Activated T-cell treated with anti-CD3 and anti-CD28 coated beads, Interleukin-2, amount 50 U/mL, for 48 hours (primary cell): ENCODE data around the gene ADGRL4.
"Not testable (repeated sequence)": the region's sequence is repeated elsewhere in the genome, so short reads cannot be mapped to it uniquely, and the experiment has no call there.

Experiments used
- DNase-seq, 2 experiments: peaks; one replicate each; pipeline ENCODE4 v3.0.0-alpha.2; 2020

Gene ADGRL4

DNA sequence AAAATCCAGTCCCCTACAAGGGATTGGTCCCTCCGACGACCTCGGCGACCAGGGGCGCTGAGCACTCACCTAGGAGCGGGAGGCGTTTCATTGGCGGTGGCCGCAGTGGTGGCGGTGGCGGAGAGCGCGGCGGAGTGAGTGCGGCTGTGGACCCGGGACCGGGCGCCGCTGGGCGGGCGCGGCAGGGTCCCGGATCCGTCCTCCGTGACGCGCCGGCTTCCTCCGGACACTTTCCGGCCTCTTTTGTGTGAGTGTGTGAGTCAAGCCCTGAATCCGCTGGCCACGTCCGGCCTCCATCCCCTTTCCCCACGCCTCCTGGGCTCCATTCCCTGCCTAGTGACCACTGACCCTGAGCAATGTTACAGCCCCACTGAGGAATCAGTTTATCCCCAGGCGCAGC is at the start of gene ADGRL4:
Gene ADGRL4 (minus strand): TSS at position 167 of the 400 bp plus-strand sequence. CDS start 76 bp downstream, at position 91.
- no peak for DNase-seq

- DNase-seq: no peak
Observed at GRCh38 chr1:79055856-79056255, 49.3 kb upstream of the ADGRL4 start.

GRCh38 chr1:79052829-79053449 is 46.4 kb upstream of the ADGRL4 start:
- DNase-seq: no peak

- DNase-seq: no peak
Observed at GRCh38 chr1:79044974-79045650, 38.6 kb upstream of the ADGRL4 start.

DNA sequence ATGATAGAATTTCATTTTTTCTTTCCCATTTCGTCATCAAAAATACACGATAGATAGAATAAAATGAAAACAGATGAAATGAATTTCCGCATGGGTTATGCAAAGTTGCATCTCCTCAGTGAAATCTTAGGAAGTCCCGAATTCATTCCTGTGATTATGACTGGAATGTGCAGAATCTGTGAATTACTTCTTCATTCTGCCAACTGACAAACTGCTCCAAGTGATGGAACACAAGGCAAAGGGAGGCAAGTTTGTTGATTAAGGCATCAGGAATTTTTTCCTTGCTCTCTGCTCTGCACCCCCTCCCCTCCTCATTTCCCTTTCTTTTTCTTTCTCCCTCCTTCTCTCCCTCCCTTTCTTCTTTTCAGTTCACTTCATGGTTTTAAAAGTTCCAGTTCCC is 37.0 kb upstream of the ADGRL4 start:
- DNase-seq: no peak

DNA sequence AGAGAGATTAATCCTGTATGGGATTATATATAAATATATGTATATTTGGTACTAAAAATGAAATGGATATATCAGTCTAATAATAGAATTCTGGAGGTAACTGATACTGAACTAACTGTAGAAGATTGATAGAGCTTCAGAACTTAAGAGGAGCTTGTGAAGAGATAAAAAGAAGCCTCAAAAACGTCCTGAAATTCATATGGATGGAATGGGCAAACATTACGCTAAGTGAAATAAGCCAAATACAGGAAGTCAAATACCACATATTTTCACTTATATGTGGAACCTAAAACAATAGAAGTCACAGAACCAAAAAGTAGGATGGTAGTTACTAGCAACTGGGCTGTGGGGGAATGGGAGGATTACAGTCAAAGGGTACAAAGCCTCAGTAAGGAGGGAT is 36.0 kb upstream of the ADGRL4 start:
- no peak for DNase-seq

DNA sequence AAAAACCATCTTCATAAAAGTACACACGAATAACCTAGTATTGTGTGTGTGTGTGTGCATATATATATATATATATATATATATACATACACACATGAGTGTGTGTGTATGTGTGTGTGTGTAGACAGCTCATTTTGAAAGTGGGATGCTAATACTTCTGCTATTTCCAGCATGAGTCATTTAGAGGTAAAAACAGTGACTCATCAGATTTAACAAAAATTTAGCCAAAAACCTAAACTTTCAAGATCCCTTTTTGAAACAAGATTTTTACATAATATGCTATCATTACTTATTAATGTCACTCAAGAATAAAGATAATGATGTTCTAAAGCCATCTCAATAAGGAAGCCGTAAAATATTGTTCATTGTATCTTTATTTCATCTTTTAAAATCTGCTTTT is 35.6 kb upstream of the ADGRL4 start:
- DNase-seq: no peak

- DNase-seq: no peak
Observed at GRCh38 chr1:79041666-79042065, 35.1 kb upstream of the ADGRL4 start.

- DNase-seq: no peak
Observed at GRCh38 chr1:79040424-79041082, 34.0 kb upstream of the ADGRL4 start.

DNA sequence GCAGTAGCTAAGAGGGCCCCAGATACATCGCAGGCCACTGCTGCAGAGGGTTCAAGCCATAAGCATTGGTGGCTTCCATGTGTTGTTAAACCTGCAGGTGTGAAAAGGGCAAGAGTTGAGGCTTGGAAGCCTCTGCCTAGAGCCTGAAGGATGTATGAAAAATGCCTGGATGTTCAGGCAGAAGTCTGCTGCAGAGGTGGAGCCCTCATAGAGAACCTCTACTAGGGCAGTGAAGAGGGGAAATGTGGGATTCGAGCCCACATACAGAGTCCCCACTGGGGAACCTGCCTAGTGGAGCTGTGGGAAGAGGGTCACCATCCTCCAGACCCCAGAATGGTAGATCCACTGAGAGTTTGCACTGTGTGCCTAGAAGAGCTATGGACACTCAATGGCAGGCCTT is 30.6 kb upstream of the ADGRL4 start:
- no peak for DNase-seq

DNA sequence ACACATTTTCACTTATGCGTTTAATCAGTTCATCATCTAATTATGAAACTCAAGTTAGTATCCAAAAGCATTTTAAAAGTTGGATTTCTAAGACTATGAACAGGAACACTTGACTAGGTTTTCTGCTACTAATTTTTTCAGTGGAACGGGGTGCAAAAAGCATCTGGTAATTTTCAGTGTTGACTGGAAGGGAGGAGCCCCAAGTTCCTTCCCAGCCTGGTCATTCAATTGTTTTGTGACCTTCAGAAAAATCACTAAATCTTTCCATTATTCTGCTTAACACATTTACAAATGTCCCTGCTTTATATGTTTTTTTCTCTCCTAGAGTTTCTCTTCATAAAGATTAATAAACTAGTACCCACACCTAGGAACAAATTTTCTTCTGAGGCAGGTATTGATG is 6.0 kb upstream of the ADGRL4 start:
- no peak for DNase-seq

DNA sequence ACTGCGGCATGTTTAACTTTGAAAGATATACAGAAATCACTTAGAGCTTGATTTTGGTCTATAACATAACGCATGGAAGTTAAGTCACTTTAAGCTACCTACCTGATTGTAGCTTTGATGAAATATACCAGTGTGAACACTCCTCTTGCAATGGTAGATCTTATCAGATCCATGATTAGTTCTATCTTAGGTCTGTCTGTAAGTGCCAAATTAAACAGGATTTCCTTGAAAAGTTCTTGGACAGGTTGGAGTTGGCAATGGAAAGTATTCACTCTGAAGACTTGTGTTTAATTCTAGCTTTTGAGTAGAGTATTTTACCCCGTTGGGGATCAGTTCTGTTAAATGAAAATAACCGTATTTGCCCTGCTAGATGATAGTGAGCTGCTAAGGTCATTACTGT is 4.1 kb upstream of the ADGRL4 start:
- no peak for DNase-seq

DNA sequence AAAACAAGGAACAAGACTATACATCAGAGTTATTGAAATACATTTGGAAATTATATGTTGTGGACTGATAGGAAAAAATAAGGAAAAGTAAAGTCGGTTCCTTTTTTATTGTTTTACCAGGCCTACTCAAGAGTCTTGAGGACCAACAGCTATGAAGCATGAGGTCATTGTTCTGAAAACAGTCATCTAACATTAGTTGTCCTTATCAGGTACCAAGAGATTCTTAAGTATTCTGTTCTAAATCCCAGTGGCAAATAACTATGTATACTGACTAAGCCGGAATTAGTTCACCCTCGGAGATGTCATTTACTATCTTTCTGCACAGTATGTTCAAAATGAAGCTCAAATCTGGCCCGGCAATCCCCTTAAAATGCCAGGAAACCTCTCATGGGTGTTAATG is 585 bp downstream of the ADGRL4 start:
- no peak for DNase-seq

GRCh38 chr1:79004916-79005315 is 1.6 kb downstream of the ADGRL4 start:
- DNase-seq: no peak

DNA sequence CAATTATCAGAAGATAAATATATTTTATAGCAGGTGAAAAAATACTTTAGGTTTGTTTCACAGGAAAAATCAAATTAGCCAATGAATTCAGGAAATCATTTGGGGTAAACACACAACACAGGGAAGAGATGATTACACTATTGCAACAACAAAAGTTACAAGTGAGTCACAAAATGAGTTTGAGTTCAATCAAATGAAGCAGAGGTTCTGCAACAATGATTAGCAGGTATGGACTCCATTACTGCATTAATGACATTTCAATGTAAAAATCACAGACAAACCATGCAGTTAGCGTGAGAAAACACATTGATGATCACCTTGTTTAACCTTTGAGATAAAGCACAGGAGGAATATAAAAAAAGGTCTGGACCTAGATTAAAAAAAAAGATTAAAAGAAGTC is 9.7 kb downstream of the ADGRL4 start:
- no peak for DNase-seq

GRCh38 chr1:78987042-78987441 is 19.5 kb downstream of the ADGRL4 start:
- DNase-seq: no peak

DNA sequence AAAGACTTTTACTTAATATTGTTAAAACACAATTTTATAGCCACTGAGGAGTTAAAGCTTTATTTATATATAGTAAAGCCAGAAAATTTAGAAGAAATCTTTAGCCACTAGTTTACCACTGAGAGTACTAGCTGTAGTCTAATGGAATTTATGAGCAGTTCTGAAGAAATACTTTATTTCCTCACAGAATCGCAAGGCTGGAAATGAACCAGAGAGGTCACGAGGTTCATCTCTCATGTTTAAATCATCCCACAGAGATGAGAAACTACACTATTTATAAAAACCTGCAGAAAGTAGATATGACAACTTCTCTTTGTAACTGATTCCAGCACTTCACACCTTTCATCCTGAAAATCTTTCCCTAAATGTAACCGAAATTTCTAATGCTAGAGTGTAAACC is 26.0 kb downstream of the ADGRL4 start:
- DNase-seq: no peak

- no peak for DNase-seq
Observed at GRCh38 chr1:78972723-78973122, 33.8 kb downstream of the ADGRL4 start.

- DNase-seq: not testable (repeated sequence)
Observed at GRCh38 chr1:78967091-78967490, 39.4 kb downstream of the ADGRL4 start.

DNA sequence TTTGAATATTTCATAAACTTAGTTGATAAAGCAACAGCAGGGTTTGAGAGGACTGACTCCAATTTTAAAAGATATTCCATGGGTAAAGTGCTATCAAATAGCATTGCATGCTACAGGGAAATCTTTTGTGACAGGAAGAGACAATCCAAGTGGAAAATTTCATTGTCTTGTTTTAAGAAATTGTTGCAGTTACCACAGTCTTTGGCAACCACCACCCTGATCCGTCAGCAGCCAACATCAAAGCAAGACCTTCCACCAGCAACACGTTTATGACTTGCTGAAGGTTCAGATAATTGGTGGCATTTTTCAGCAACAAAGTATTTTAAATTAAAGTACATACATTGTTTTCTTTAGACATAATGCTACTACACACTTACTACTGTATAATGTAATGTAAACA is 47.8 kb downstream of the ADGRL4 start:
- DNase-seq: no peak

DNA sequence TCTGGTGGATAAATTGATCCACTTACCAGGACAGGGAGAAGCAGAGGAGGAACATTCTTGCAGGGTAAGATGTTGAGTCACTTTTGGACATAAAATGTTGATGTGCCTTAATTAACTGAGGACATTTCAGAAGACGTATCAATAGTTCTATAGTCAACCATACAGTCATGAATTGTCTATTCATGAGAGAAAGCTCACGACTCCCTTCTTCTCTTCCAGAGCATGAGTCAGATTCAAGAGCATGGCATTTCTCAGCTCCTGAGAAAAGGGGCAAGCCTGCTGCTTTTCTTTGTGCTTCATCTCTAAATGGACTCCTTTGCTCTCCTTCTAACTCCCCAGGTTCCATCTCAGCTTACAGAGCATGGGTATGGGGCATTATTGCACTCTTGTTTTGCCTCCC is 55.7 kb downstream of the ADGRL4 start:
- no peak for DNase-seq

GRCh38 chr1:78949227-78949626 is 57.3 kb downstream of the ADGRL4 start:
- no peak for DNase-seq

- DNase-seq: no peak
Observed at GRCh38 chr1:78919150-78919549, 87.4 kb downstream of the ADGRL4 start.

DNA sequence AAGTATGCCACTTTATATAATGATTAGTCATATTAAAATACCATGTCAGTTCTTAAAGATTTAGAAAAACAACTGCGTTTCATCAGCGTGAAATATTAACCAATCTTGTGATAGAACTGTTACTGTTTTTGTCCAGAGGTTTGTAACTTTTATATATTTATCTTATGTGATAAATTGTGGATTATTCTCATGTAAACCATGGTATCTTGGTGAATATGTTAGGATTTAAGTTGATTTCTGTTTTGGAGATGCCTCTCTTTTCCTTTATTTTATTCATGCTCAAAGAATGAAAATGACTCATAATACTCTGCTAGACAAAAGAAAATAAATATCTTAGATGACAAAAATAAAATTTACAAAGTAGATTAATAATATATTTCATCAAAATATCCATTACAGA is 88.4 kb downstream of the ADGRL4 start:
- no peak for DNase-seq

- DNase-seq: no peak
Observed at GRCh38 chr1:78916986-78917385, 89.5 kb downstream of the ADGRL4 start.
